HepG2 (cell line): ENCODE data around the gene ADM5. TPM values are rescaled to one million over a fixed set of nuclear protein-coding genes. Genes with fewer than 3 reads are reported as not detected.

Experiments
- AHR ChIP-seq: IDR thresholded peaks from 2 replicates; pipeline ENCODE4 v1.6.1; 2018; ENCODE audit warnings: missing genetic modification reagents, missing compliant biosample characterization
- CENPT ChIP-seq: sonication (generic); formaldehyde crosslinking; IDR thresholded peaks from 2 replicates; pipeline ENCODE4 v1.8.0; 2022; ENCODE audit warnings: low read depth, mild to moderate bottlenecking, moderate library complexity, missing genetic modification reagents
- IRX3 ChIP-seq: sonication (generic); formaldehyde crosslinking; IDR thresholded peaks from 2 replicates; pipeline ENCODE4 v1.8.1; 2023; ENCODE audit warnings: mild to moderate bottlenecking, low read depth, missing genetic modification reagents, borderline replicate concordance
- KDM6A ChIP-seq: IDR thresholded peaks from 2 replicates; pipeline ENCODE4 v1.6.1; 2016; ENCODE audit warnings: low read depth
- MYC ChIP-seq: sonication (generic); formaldehyde crosslinking; IDR thresholded peaks from 2 replicates; pipeline ENCODE4 v1.9.0; 2021; ENCODE audit warnings: missing genetic modification reagents, borderline replicate concordance
- POLR2AphosphoS2 ChIP-seq: IDR thresholded peaks from 2 replicates; pipeline ENCODE4 v1.6.1; 2011; ENCODE audit warnings: low read depth, low read length, improper control_type of control experiment
- TOE1 ChIP-seq: sonication (generic); formaldehyde crosslinking; IDR thresholded peaks from 2 replicates; pipeline ENCODE4 v1.4.0; 2020; ENCODE audit warnings: mild to moderate bottlenecking, missing genetic modification reagents
- ZNF121 ChIP-seq: sonication (generic); formaldehyde crosslinking; IDR thresholded peaks from 2 replicates; pipeline ENCODE4 v1.5.0; 2020; ENCODE audit warnings: mild to moderate bottlenecking, missing genetic modification reagents
- ZNF205 ChIP-seq: IDR thresholded peaks from 2 replicates; pipeline ENCODE4 v1.6.1; 2018; ENCODE audit warnings: missing biosample characterization, missing genetic modification reagents
- ZNF282 ChIP-seq: fragments of 450-650 bp; IDR thresholded peaks from 2 replicates; pipeline ENCODE4 v1.6.1; 2018; ENCODE audit not compliant: partially characterized antibody
- ZNF556 ChIP-seq: sonication (generic); formaldehyde crosslinking; IDR thresholded peaks from 2 replicates; pipeline ENCODE4 v1.4.0; 2020; ENCODE audit warnings: mild to moderate bottlenecking, missing genetic modification reagents, borderline replicate concordance
- ZNF660 ChIP-seq: sonication (generic); formaldehyde crosslinking; IDR thresholded peaks from 2 replicates; pipeline ENCODE4 v1.5.1; 2020; ENCODE audit warnings: mild to moderate bottlenecking, low read depth, missing genetic modification reagents, borderline replicate concordance
- polyA plus RNA-seq, 8 experiments: library from polyadenylated mRNA; depleted of rRNA in 3 of 8; stranded (reverse) in 7 of 8; unstranded in 1 of 8; fragments of >200 nt; fragmentation: Illumina TruSeq in 4 of 8; extraction: Trizol in 4 of 8; gene quantifications; 2 replicates each; pipeline versions ENCODE4 v1.2.1 to v1.2.3, GENCODE V29; 2011 to 2016; ENCODE audit warnings: low read depth in 4 of 8, missing spikeins in 1 of 8, mixed read lengths in 1 of 8; ENCODE audit not compliant: insufficient read depth in 1 of 8
- total RNA-seq, 5 experiments: library from RNA; depleted of rRNA; stranded (reverse); fragments of >200 nt; fragmentation: Illumina TruSeq; extraction: Trizol; gene quantifications; 2 replicates each; pipeline ENCODE4 v1.2.3, GENCODE V29; 2016; ENCODE audit warnings: low read depth in 1 of 5
- TF ChIP-seq, protein P1 (sequence below): sonication (generic); formaldehyde crosslinking; IDR thresholded peaks from 2 replicates; pipeline ENCODE4 v1.8.1; 2023; ENCODE audit warnings: missing genetic modification reagents, inconsistent platforms, borderline replicate concordance
- TF ChIP-seq, protein P2 (sequence below): sonication (generic); formaldehyde crosslinking; IDR thresholded peaks from 2 replicates; pipeline ENCODE4 v1.5.1; 2020; ENCODE audit warnings: missing genetic modification reagents, mild to moderate bottlenecking, borderline replicate concordance
- TF ChIP-seq, protein P3 (sequence below): sonication (generic); formaldehyde crosslinking; IDR thresholded peaks from 2 replicates; pipeline ENCODE4 v1.5.1; 2020; ENCODE audit warnings: missing genetic modification reagents, mild to moderate bottlenecking, borderline replicate concordance
- TF ChIP-seq, protein P4 (sequence below): sonication (generic); formaldehyde crosslinking; IDR thresholded peaks from 2 replicates; pipeline ENCODE4 v1.8.0; 2022; ENCODE audit warnings: missing genetic modification reagents, low read depth, mild to moderate bottlenecking, borderline replicate concordance
- TF ChIP-seq, protein P5 (sequence below): IDR thresholded peaks from 2 replicates; pipeline ENCODE4 v1.6.1; 2012; ENCODE audit warnings: low read length, improper control_type of control experiment
- TF ChIP-seq, protein P6 (sequence below): sonication (generic); formaldehyde crosslinking; IDR thresholded peaks from 2 replicates; pipeline ENCODE4 v1.4.0; 2020; ENCODE audit warnings: mild to moderate bottlenecking, missing genetic modification reagents

Gene ADM5
- total and polyA plus RNA-seq, 2 of the 13 experiments (the other 11 are each of a cell fraction or from before 2014, with no cell fraction given), result 2.7 to 4.1 TPM

DNA sequence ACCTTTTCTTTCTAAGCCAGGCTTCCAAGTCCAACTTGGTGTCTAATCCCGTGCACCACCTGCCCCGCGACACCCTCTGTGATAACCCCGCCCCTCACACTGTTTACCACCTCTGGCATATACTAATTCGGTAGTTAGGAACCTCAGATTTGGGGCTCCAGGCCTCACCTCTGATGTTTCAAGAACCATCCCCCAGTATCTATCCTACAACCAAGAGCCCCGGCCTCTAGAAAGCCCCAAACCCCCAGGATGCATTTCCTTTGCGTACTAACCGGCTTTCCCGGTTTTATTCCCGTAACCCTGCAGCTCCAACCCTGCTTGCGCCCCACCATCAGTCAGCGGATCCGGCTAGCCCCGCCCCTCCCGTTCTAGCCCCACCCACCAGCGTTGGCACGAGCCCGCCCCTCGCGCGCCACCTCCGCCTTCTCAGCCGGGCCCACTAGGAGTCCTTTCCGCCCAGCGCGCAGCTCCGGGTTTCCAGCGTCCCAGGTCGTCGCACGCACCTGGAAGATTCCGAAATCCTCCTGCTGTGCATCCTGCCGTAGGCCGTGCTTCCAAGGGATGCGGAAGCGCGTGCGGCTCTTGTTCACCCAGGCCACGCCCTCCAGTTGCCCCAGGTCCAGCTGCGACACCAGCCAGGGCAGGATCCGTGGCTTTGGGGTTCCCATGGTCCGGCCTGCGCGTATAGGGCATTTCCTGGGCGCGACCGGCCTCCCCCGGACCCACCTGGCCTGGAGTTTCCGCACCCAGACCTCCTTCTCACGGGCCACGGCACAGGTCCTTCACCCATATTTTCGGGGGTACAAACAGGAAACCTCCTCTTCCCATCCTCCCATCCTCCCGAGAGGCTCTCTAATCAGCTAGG, 25.0 kb upstream of the ADM5 start (continued):
- no peak for TF ChIP-seq ZNF660 (CRISPR knock-in tag)
- TF ChIP-seq, protein P1, sequence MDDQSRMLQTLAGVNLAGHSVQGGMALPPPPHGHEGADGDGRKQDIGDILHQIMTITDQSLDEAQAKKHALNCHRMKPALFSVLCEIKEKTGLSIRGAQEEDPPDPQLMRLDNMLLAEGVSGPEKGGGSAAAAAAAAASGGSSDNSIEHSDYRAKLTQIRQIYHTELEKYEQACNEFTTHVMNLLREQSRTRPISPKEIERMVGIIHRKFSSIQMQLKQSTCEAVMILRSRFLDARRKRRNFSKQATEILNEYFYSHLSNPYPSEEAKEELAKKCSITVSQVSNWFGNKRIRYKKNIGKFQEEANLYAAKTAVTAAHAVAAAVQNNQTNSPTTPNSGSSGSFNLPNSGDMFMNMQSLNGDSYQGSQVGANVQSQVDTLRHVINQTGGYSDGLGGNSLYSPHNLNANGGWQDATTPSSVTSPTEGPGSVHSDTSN (CRISPR knock-in tag), result no peak
- TF ChIP-seq ZNF282, result no peak
- peak; percentile 67 for TF ChIP-seq ZNF121
- peak; percentile 30; the same call in 1 of the 2 replicates for TF ChIP-seq CENPT
- TF ChIP-seq POLR2AphosphoS2, result no peak
- TF ChIP-seq, protein P2, sequence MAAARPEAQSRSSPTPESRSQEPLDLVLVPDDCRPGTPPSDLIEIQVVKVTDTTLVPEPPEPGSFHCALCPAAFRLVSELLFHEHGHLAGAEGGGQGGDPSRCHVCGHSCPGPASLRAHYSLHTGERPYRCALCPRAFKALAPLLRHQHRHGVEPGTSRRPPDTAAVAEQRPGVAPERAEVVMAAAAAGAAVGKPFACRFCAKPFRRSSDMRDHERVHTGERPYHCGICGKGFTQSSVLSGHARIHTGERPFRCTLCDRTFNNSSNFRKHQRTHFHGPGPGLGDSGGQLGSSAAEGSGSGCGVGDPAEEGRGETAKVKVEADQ (CRISPR knock-in tag), result peak; percentile 41; the same call in 1 of the 2 replicates
- peak; percentile 80 for TF ChIP-seq MYC
- TF ChIP-seq ZNF556 (CRISPR knock-in tag), result 0 out of 2 replicates have a peak, but pooled peaks have one; percentile 18
- TF ChIP-seq KDM6A (CRISPR knock-in tag), result no peak
- TF ChIP-seq, protein P3, sequence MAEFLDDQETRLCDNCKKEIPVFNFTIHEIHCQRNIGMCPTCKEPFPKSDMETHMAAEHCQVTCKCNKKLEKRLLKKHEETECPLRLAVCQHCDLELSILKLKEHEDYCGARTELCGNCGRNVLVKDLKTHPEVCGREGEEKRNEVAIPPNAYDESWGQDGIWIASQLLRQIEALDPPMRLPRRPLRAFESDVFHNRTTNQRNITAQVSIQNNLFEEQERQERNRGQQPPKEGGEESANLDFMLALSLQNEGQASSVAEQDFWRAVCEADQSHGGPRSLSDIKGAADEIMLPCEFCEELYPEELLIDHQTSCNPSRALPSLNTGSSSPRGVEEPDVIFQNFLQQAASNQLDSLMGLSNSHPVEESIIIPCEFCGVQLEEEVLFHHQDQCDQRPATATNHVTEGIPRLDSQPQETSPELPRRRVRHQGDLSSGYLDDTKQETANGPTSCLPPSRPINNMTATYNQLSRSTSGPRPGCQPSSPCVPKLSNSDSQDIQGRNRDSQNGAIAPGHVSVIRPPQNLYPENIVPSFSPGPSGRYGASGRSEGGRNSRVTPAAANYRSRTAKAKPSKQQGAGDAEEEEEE, result no peak
- TF ChIP-seq IRX3 (CRISPR knock-in tag), result no peak
- TF ChIP-seq TOE1, result no peak
- TF ChIP-seq, protein P4, sequence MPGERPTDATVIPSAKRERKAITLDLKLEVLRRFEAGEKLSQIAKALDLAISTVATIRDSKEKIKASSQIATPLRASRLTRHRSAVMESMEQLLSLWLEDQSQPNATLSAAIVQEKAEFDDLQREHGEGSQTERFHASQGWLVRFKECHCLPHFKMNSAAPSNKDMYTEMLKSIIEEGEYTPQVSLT, result no peak; the same call in 1 of the 2 replicates
- TF ChIP-seq ZNF205 (CRISPR knock-in tag), result no peak
- TF ChIP-seq, protein P5, sequence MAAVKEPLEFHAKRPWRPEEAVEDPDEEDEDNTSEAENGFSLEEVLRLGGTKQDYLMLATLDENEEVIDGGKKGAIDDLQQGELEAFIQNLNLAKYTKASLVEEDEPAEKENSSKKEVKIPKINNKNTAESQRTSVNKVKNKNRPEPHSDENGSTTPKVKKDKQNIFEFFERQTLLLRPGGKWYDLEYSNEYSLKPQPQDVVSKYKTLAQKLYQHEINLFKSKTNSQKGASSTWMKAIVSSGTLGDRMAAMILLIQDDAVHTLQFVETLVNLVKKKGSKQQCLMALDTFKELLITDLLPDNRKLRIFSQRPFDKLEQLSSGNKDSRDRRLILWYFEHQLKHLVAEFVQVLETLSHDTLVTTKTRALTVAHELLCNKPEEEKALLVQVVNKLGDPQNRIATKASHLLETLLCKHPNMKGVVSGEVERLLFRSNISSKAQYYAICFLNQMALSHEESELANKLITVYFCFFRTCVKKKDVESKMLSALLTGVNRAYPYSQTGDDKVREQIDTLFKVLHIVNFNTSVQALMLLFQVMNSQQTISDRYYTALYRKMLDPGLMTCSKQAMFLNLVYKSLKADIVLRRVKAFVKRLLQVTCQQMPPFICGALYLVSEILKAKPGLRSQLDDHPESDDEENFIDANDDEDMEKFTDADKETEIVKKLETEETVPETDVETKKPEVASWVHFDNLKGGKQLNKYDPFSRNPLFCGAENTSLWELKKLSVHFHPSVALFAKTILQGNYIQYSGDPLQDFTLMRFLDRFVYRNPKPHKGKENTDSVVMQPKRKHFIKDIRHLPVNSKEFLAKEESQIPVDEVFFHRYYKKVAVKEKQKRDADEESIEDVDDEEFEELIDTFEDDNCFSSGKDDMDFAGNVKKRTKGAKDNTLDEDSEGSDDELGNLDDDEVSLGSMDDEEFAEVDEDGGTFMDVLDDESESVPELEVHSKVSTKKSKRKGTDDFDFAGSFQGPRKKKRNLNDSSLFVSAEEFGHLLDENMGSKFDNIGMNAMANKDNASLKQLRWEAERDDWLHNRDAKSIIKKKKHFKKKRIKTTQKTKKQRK, result no peak
- peak; percentile 74; the same call in 1 of the 2 replicates for TF ChIP-seq AHR (CRISPR knock-in tag)
- TF ChIP-seq, protein P6, sequence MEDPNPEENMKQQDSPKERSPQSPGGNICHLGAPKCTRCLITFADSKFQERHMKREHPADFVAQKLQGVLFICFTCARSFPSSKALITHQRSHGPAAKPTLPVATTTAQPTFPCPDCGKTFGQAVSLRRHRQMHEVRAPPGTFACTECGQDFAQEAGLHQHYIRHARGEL (CRISPR knock-in tag), result no peak
